Measurements from ENCODE around the gene RABGAP1L. TPM values are rescaled to one million over a fixed set of nuclear protein-coding genes. Genes with fewer than 3 reads are reported as not detected.

Gene RABGAP1L
- total and polyA plus RNA-seq, 10 of the 15 experiments (the other 5 are each of a cell fraction or from before 2014, with no cell fraction given) = 5.8 to 194 (median 113) TPM

DNA sequence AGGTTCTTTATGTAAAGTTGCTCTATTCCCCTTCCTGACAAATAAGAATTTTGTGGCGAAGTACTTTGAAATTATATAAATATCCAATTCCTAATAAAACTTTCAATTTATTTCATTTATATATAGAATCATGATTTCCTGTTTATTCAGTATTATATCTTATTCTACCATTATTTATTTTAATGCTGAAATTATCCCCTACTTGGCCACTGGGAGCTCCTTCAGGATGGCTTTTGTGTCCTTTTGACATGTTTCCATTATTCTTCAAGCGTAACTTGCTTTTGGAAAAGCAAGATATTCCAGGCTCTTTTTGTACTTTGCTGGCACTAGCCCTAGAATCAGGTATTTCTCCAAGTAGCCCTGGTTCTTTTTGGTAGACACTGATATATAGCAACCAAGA lies 773.3 kb downstream of the RABGAP1L start:
- H3K27ac ChIP-seq (ENCODE audit: control insufficient read depth, insufficient read depth) = no peak overlapping the region
- H2AFZ ChIP-seq (ENCODE audit: control insufficient read depth, low read depth, low read length) = no peak overlapping the region
- H3K4me3 ChIP-seq = no peak overlapping the region
- no peaks in the 10 kb centered on the region for H3K79me2 ChIP-seq (ENCODE audit: control insufficient read depth, insufficient read depth, low read length)
- FAIRE-seq (no peak), ATAC-seq (no peak), DNase-seq (ENCODE audit: low read depth, low spot score) (no peak)
- in situ Hi-C loops (cut with MboI) (no loop called here), intact Hi-C loops (cut with micrococcal nuclease; ENCODE audit: unreplicated experiment) (no loop called here)
- ChIA-PET POLR2A (no interaction called here), RAD21 (ENCODE audit: unreplicated experiment) (no interaction called here), SMC1A (ENCODE audit: uncharacterized antibody, unreplicated experiment) (no interaction called here), CTCF (no interaction called here)
- H3K4me2 ChIP-seq (ENCODE audit: control insufficient read depth, insufficient read depth) = no peak overlapping the region
- no peaks in the 10 kb centered on the region for H4K20me1 ChIP-seq (ENCODE audit: control insufficient read depth, insufficient read depth)
- no peak overlapping the region for H3K9ac ChIP-seq (ENCODE audit: control insufficient read depth, insufficient read depth, low read length)
- BruUV-seq (replicated peaks) = no TSS peak
- no peaks in the 10 kb centered on the region for H3K4me1 ChIP-seq (ENCODE audit: control insufficient read depth, insufficient read depth, low read length)
- H3K36me3 ChIP-seq (ENCODE audit: control insufficient read depth in 2 of 2, insufficient read depth in 2 of 2, low read length in 1 of 2) = no peaks in the 10 kb centered on the region
- TF ChIP-seq CEBPB (IDR thresholded peaks at IDR 0.05; ENCODE audit: borderline replicate concordance in 1 of 2, low read depth in 2 of 2, low read length in 2 of 2) (no peak), NFYB (IDR thresholded peaks at IDR 0.05; ENCODE audit: insufficient read depth, low read depth, low read length) (no peak), IKZF2 (IDR thresholded peaks at IDR 0.05) (no peak), CREM (IDR thresholded peaks at IDR 0.05; ENCODE audit: low read depth) (no peak), RFX5 (IDR thresholded peaks at IDR 0.05; ENCODE audit: low read depth, low read length) (no peak), NRF1 (conservative IDR thresholded peaks at IDR 0.05; ENCODE audit: low read depth, low read length) (no peak), BACH1 (IDR thresholded peaks at IDR 0.05; ENCODE audit: borderline replicate concordance) (no peak), POLR2A (IDR thresholded peaks at IDR 0.05; ENCODE audit: low read depth, low read length) (no peak), SIN3A (IDR thresholded peaks at IDR 0.05; ENCODE audit: low read depth, low read length) (no peak), TAF1 (IDR thresholded peaks at IDR 0.05; ENCODE audit: borderline replicate concordance, low read depth, low read length) (no peak), SMAD1 (IDR thresholded peaks at IDR 0.05; ENCODE audit: low read depth, partially characterized antibody) (no peak), GATAD2B (conservative IDR thresholded peaks at IDR 0.05; ENCODE audit: low read depth) (no peak)
- TF ChIP-seq, protein P1, sequence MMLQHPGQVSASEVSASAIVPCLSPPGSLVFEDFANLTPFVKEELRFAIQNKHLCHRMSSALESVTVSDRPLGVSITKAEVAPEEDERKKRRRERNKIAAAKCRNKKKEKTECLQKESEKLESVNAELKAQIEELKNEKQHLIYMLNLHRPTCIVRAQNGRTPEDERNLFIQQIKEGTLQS (IDR thresholded peaks at IDR 0.05; ENCODE audit: borderline replicate concordance, extremely low read depth, low read depth, low read length) = no peak
- 72% methylated on average over 2 of the region's 2 CpGs for WGBS (ENCODE audit: insufficient coverage, insufficient replicate concordance, low lambda C conversion rate, missing lambda C conversion rate)
- H3K27me3 ChIP-seq (replicated peaks in 1 of 2; ENCODE audit: control insufficient read depth in 2 of 2, insufficient read depth in 2 of 2, low read length in 1 of 2) = no peaks in the 10 kb centered on the region
- no peaks in the 10 kb centered on the region for H3K9me3 ChIP-seq (replicated peaks; ENCODE audit: control insufficient read depth, insufficient read depth, low read length)

Data from GM12878 (cell line).